Upper lobe of left lung (tissue), 6 donors: ENCODE measurements around the gene C11orf42. TPM values are rescaled to one million over a fixed set of nuclear protein-coding genes. Genes with fewer than 3 reads are reported as not detected.

Experiments used
- ATAC-seq, 2 donors: fragments of 200-7000 bp; cut with Tn5 transposase; one replicate each; pipeline ENCODE4 v1.9.1; 2022; ENCODE audit warnings: mild to moderate bottlenecking in 2 of 2, moderate library complexity in 2 of 2; ENCODE audit not compliant: low FRiP score in 2 of 2
- DNase-seq, 2 donors: peaks; one replicate each; pipeline ENCODE4 v3.0.0-alpha.2; 2019 to 2020
- H3K27ac ChIP-seq, 4 donors: fragments of 200-600 bp; sonication (generic); one replicate each; pipeline ENCODE4 v1.5.1; 2016 to 2019
- H3K27me3 ChIP-seq, 4 donors: fragments of 200-600 bp; sonication (generic); one replicate each; pipeline ENCODE4 v1.5.1; 2017 to 2019
- H3K36me3 ChIP-seq, 4 donors: fragments of 200-600 bp; sonication (generic); one replicate each; pipeline ENCODE4 v1.5.1; 2016 to 2019
- H3K4me1 ChIP-seq, 4 donors: fragments of 200-600 bp; sonication (generic); one replicate each; pipeline ENCODE4 v1.5.1; 2018 to 2019
- H3K4me3 ChIP-seq, 4 donors: fragments of 200-600 bp; sonication (generic); one replicate each; pipeline ENCODE4 v1.5.1; 2017 to 2019; ENCODE audit warnings: mild to moderate bottlenecking in 2 of 4, moderate library complexity in 1 of 4
- H3K9me3 ChIP-seq, 4 donors: fragments of 200-600 bp; sonication (generic); one replicate each; pipeline ENCODE4 v1.5.1; 2018 to 2019
- EP300 ChIP-seq, 4 donors: sonication (generic); formaldehyde crosslinking; IDR thresholded peaks; one replicate each; pipeline ENCODE4 v1.5.1; 2017; ENCODE audit warnings: antibody characterized with exemption in 4 of 4, control low read depth in 2 of 4
- POLR2A ChIP-seq, 4 donors: fragments of 450-650 bp; IDR thresholded peaks; one replicate each; pipeline ENCODE4 v1.5.1; 2016 to 2017; ENCODE audit warnings: antibody characterized with exemption in 4 of 4, mild to moderate bottlenecking in 2 of 4
- POLR2AphosphoS5 ChIP-seq, 2 donors: sonication (generic); formaldehyde crosslinking; IDR thresholded peaks; one replicate each; pipeline ENCODE4 v1.5.1; 2017; ENCODE audit warnings: antibody characterized with exemption in 2 of 2
- WGBS, 2 donors: methylation state at CpG; one replicate each; pipeline ENCODE4 v1.1.5; 2017 to 2018; 5-methylcytosine and 5-hydroxymethylcytosine counted together
- total RNA-seq, 6 donors: library from RNA; depleted of rRNA in 4 of 6; stranded (reverse); fragments of >200 nt in 4 of 6; gene quantifications; one replicate each; pipeline versions ENCODE4 v1.1.0 to v1.2.1, GENCODE V29; 2016 to 2021
- TF ChIP-seq, protein P1 (sequence below), 6 experiments: fragments of 450-650 bp in 4 of 6; fragments of 200-600 bp in 2 of 6; sonication (generic) in 2 of 6; IDR thresholded peaks; one replicate each; pipeline ENCODE4 v1.5.1; 2016 to 2019; ENCODE audit warnings: antibody characterized with exemption in 6 of 6
- donor health status: DM: no; HTN: no; CAD: no; lungs with moderate emphysema.
- donor health status: DM: no; HTN: yes; CAD: no; lungs with severe emphysema.

Gene C11orf42
- total RNA-seq, 6 donors from 2014 or later = not detected

DNA sequence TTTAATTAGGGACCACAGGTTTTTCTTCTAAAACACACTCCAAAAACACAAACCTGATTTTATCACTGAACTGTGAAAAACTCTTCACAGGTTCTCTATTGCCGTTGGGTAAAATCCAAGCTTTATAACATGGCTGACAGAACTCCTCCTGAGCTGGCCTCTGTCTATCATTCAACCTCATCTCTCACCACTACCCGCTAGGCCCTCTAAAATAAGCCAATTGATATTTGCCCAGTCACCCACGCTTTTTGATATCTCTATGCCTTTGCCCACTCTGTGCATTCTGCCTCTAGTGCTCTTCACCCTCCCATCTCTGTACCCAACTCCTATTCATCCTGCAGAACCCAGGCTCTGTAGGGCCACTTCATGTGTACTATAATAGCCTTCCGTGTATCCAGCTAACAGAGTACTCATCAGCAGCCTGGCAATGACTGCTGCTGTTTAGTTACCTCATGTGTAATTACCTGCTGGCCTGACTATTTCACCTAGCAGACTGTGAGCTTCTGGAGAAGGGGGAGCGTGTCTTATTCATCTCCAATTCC is 32.5 kb downstream of the C11orf42 start:
- no peak for TF ChIP-seq EP300 (IDR thresholded peaks at IDR 0.05)
- no peak for TF ChIP-seq POLR2AphosphoS5 (IDR thresholded peaks at IDR 0.05)
- TF ChIP-seq, protein P1, sequence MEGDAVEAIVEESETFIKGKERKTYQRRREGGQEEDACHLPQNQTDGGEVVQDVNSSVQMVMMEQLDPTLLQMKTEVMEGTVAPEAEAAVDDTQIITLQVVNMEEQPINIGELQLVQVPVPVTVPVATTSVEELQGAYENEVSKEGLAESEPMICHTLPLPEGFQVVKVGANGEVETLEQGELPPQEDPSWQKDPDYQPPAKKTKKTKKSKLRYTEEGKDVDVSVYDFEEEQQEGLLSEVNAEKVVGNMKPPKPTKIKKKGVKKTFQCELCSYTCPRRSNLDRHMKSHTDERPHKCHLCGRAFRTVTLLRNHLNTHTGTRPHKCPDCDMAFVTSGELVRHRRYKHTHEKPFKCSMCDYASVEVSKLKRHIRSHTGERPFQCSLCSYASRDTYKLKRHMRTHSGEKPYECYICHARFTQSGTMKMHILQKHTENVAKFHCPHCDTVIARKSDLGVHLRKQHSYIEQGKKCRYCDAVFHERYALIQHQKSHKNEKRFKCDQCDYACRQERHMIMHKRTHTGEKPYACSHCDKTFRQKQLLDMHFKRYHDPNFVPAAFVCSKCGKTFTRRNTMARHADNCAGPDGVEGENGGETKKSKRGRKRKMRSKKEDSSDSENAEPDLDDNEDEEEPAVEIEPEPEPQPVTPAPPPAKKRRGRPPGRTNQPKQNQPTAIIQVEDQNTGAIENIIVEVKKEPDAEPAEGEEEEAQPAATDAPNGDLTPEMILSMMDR (IDR thresholded peaks at IDR 0.05) = no peak
- no peak for TF ChIP-seq POLR2A (IDR thresholded peaks at IDR 0.05)
- no peak for ATAC-seq
- H3K9me3 ChIP-seq = no peaks in the 10 kb centered on the region
- WGBS, 2 donors = 89 to 90% methylated on average over 5 of the region's 5 CpGs
- H3K27ac ChIP-seq = no peak overlapping the region
- H3K36me3 ChIP-seq = no peaks in the 10 kb centered on the region
- peaks cover 12 to 22% (median 16%) of the 10 kb centered on the region in 4 donors for H3K4me1 ChIP-seq
- DNase-seq = no peak
- no peaks in the 10 kb centered on the region for H3K27me3 ChIP-seq
- H3K4me3 ChIP-seq = no peak overlapping the region

DNA sequence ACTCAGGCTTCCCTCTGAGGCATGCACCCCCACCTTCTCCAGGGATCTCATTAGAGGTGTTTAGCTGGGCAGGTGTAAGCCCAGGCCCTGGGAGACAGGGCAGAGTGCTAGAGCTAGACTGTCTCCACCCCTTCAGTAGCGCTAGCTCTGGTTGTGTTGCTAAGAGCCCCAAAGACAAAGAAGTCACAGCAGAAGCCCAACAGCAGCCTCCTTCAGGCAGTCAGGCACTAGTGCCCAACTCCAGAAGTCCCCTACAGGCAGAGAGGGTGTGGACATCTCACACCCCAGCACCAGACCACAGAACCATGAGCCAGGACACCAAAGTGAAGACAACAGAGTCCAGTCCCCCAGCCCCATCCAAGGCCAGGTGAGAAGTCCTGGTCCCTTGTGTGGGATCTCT is 33.5 kb downstream of the C11orf42 start, which contains the start of gene CNGA4:
CNGA4 (plus strand) TSS at position 188 of the 400 bp plus-strand sequence; CDS start at position 306, 118 bp downstream.
- no peaks in the 10 kb centered on the region for H3K27me3 ChIP-seq
- H3K9me3 ChIP-seq = no peaks in the 10 kb centered on the region
- no peak for ATAC-seq
- peaks cover 2 to 11% (median 5%) of the 10 kb centered on the region in 4 donors for H3K4me1 ChIP-seq
- H3K4me3 ChIP-seq = no peak within 1 kb of the TSS
- H3K27ac ChIP-seq = no peak within 1 kb of the TSS
- WGBS, 2 donors = 88 to 100% methylated on average over 1 of the region's 1 CpG
- no peaks in the 10 kb centered on the region for H3K36me3 ChIP-seq
- DNase-seq = no peak
- TF ChIP-seq POLR2AphosphoS5 (IDR thresholded peaks at IDR 0.05) (no peak), POLR2A (IDR thresholded peaks at IDR 0.05) (no peak), EP300 (IDR thresholded peaks at IDR 0.05) (no peak)
- TF ChIP-seq, protein P1 (IDR thresholded peaks at IDR 0.05) = no peak

DNA sequence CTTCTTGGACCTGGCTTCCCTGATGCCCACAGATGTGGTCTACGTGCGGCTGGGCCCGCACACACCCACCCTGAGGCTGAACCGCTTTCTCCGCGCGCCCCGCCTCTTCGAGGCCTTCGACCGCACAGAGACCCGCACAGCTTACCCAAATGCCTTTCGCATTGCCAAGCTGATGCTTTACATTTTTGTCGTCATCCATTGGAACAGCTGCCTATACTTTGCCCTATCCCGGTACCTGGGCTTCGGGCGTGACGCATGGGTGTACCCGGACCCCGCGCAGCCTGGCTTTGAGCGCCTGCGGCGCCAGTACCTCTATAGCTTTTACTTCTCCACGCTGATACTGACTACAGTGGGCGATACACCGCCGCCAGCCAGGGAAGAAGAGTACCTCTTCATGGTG is 34.8 kb downstream of the C11orf42 start:
- DNase-seq (peak in 1 of 2 donors; percentile 65), ATAC-seq (no peak)
- Histone ChIP-seq H3K9me3 (no peaks in the 10 kb centered on the region), H3K36me3 (no peaks in the 10 kb centered on the region), H3K4me3 (no peak overlapping the region), H3K4me1 (peaks cover 0 to 8% (median 4%) of the 10 kb centered on the region in 4 donors), H3K27ac (no peak overlapping the region), H3K27me3 (no peaks in the 10 kb centered on the region)
- TF ChIP-seq EP300 (IDR thresholded peaks at IDR 0.05) = no peak
- no peak for TF ChIP-seq POLR2AphosphoS5 (IDR thresholded peaks at IDR 0.05)
- TF ChIP-seq POLR2A (IDR thresholded peaks at IDR 0.05) = no peak
- TF ChIP-seq, protein P1 (IDR thresholded peaks at IDR 0.05) = no peak
- WGBS, 2 donors = 96 to 98% methylated on average over 26 to 28 of the region's 28 CpGs

DNA sequence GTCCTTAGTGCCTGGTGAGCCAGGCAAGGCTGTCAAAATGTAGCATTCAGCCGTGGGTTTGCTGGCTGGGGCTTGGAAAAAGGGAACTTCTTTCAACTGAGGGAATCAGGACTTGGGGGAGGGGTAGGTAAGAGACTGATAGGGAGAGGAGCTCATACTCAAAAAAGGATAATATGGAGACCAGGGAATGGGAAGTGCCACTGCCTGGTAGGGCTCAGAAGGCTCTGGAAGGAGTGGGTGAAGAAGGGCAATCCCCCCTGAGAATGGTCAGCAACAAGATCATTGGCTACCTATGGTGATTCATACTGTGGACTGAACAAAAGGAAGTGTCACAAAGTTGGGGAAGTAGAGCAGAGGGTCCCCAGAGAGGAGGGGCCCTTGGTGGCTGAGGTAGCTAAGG is 35.4 kb downstream of the C11orf42 start:
- TF ChIP-seq, protein P1 (IDR thresholded peaks at IDR 0.05) = no peak
- no peak for TF ChIP-seq POLR2A (IDR thresholded peaks at IDR 0.05)
- no peak for TF ChIP-seq EP300 (IDR thresholded peaks at IDR 0.05)
- H3K9me3 ChIP-seq = no peaks in the 10 kb centered on the region
- ATAC-seq (no peak), DNase-seq (no peak)
- H3K27ac ChIP-seq = no peak overlapping the region
- H3K36me3 ChIP-seq = no peaks in the 10 kb centered on the region
- WGBS, 2 donors = 47 to 56% methylated on average over 1 of the region's 1 CpG
- peaks cover 0 to 2% (median 0%) of the 10 kb centered on the region in 4 donors for H3K4me1 ChIP-seq
- H3K27me3 ChIP-seq = no peaks in the 10 kb centered on the region
- H3K4me3 ChIP-seq = no peak overlapping the region

DNA sequence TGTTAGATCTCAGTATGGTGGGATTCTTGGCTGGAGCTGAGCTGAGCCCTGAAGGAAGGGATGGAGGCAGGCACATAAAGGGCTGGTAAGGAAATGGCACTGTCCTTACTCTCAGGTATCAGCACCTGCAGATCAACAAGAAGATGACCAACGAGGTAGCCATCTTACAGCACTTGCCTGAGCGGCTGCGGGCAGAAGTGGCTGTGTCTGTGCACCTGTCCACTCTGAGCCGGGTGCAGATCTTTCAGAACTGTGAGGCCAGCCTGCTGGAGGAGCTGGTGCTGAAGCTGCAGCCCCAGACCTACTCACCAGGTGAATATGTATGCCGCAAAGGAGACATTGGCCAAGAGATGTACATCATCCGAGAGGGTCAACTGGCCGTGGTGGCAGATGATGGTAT is 36.0 kb downstream of the C11orf42 start:
- no peaks in the 10 kb centered on the region for H3K36me3 ChIP-seq
- H3K4me1 ChIP-seq = no peaks in the 10 kb centered on the region
- H3K4me3 ChIP-seq = no peak overlapping the region
- 93 to 98% methylated on average over 4 to 7 of the region's 7 CpGs for WGBS, 2 donors
- no peak overlapping the region for H3K27ac ChIP-seq
- no peaks in the 10 kb centered on the region for H3K9me3 ChIP-seq
- H3K27me3 ChIP-seq = no peaks in the 10 kb centered on the region
- no peak for TF ChIP-seq POLR2A (IDR thresholded peaks at IDR 0.05)
- no peak for TF ChIP-seq EP300 (IDR thresholded peaks at IDR 0.05)
- TF ChIP-seq POLR2AphosphoS5 (IDR thresholded peaks at IDR 0.05) = no peak
- TF ChIP-seq, protein P1 (IDR thresholded peaks at IDR 0.05) = no peak
- ATAC-seq (no peak), DNase-seq (no peak)
